Upper lobe of left lung (tissue), 4 donors: ENCODE data around the gene SLC6A6.

Source experiments
- POLR2AphosphoS5 ChIP-seq, 2 donors: sonication (generic); formaldehyde crosslinking; IDR thresholded peaks; one replicate each; pipeline ENCODE4 v1.5.1; 2017; ENCODE audit warnings: antibody characterized with exemption in 2 of 2
- TF ChIP-seq, protein P1 (sequence below), 6 experiments: fragments of 450-650 bp in 4 of 6; fragments of 200-600 bp in 2 of 6; sonication (generic) in 2 of 6; IDR thresholded peaks; one replicate each; pipeline ENCODE4 v1.5.1; 2016 to 2019; ENCODE audit warnings: antibody characterized with exemption in 6 of 6

DNA sequence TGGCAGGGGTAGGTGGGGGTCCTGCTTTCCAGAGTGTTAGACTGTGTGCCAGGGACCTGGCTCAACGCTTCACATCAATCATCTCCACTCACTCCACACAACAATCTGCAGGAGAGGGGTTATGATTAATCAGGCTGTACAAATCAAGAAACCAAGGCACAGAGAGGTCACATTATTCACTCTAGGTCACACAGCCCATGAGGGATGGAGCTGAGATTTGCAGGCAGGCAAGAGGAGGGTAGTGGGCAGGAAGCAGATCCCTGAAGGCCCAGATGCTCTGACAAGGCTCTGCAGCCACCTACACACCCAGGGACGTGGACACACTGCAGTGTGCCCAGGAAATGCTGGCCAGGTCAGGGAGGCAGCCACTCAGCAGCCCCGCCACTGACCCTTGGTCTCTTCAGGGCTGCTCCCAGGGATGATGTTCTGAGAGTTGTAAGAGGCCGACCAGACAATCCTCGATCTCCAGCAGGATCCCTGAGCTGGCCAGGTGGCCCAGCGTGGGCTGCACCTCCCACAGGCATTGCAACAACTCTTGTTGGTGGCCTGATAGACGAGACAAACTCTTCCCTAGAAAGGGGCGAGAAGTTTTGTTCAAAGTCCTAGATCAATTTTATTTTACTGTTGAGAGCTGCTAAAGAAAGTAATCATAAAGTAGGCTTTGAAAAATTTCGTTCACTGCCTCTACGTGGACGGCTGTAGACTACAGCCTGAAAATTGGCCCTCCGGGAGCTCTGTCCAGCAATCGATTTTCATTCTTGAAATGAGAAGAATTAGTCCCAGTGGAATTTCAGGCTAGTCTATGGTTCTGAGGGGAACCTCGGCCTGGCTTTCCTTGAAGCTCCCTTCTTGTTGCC is 4.2 kb upstream of the SLC6A6 start:
- TF ChIP-seq, protein P1, sequence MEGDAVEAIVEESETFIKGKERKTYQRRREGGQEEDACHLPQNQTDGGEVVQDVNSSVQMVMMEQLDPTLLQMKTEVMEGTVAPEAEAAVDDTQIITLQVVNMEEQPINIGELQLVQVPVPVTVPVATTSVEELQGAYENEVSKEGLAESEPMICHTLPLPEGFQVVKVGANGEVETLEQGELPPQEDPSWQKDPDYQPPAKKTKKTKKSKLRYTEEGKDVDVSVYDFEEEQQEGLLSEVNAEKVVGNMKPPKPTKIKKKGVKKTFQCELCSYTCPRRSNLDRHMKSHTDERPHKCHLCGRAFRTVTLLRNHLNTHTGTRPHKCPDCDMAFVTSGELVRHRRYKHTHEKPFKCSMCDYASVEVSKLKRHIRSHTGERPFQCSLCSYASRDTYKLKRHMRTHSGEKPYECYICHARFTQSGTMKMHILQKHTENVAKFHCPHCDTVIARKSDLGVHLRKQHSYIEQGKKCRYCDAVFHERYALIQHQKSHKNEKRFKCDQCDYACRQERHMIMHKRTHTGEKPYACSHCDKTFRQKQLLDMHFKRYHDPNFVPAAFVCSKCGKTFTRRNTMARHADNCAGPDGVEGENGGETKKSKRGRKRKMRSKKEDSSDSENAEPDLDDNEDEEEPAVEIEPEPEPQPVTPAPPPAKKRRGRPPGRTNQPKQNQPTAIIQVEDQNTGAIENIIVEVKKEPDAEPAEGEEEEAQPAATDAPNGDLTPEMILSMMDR (IDR thresholded peaks at IDR 0.05) = no peak
- TF ChIP-seq POLR2AphosphoS5 (IDR thresholded peaks at IDR 0.05) = no peak
